ENCODE results near the gene POMT1. TPM values are rescaled to one million over a fixed set of nuclear protein-coding genes. Genes with fewer than 3 reads are reported as not detected.

The POMT1 gene
- total RNA-seq, 1 donor from 2014 or later = 29.8 TPM

DNA sequence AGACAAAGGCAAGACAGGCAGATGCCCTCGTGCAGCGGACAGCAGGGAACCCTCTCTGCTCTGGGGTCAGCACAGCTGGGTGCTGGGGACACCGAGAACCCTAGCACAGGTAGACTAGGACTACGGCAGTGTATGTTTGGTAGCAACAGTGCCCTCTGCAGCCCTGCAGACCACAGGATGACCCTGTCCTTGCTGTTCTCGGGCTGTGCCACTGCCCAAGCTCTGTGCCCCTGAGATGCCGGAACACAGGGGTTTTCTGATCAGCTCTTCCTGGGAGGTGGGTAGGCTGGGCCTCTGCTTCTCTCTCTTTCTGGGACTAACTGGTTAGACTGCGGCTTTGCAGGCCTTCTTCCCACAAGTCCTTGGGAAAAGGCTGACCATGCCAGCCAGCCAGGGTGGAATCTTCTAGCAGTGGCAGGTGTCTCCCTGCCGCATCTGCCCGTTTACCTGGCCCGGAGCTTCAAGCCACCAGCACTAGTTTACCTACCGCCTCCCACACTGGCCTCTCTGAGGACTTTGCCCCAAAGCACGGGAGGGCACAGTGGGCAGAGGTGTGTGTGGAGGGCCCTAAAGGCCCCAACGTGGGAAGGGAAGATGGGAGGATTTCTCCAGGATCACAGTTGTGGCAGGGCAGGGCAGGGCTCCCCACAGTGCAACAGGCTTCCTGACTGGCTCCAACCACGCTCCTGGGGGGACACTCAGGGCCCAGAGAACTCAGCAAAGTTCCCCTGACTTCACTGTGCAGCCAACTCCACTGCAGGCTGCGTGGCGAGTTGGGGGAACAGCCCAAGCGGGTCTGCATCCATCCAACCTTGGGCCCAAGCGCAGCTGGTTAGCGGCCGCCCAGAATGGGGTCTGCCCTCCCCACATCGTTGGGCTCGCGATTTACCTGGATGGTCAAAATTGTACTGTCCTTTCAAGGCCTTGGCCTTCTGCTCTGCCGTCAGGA is 27.2 kb downstream of the POMT1 start:
- no peak for ATAC-seq (ENCODE audit: low read depth)

GRCh38 chr9:131530546-131530919 is 27.8 kb downstream of the POMT1 start:
- peaks cover 22% of the 10 kb centered on the region for H3K4me1 Mint-ChIP-seq
- ATAC-seq (ENCODE audit: low read depth) (peak; percentile 14), DNase-seq (no peak)
- peaks cover 37% of the 10 kb centered on the region for H3K36me3 Mint-ChIP-seq (ENCODE audit: low read depth)
- H3K27ac Mint-ChIP-seq = no peak overlapping the region
- H3K27me3 Mint-ChIP-seq = no peaks in the 10 kb centered on the region
- ChIA-PET CTCF (no interaction called here), POLR2A (no interaction called here)
- intact Hi-C loops (cut with micrococcal nuclease) = loop anchor here (2.0 to 5.0 kb wide), 3 partner anchors 28 to 217 kb away; partner anchors contain the start of gene POMT1
- no peaks in the 10 kb centered on the region for H3K9me3 Mint-ChIP-seq
- peak overlapping the region; percentile 79 for H3K4me3 Mint-ChIP-seq
- TF ChIP-seq CTCF (IDR thresholded peaks at IDR 0.05) = no peak

More for the DNA sequence above, 27.2 kb downstream of the POMT1 start:
- H3K9me3 Mint-ChIP-seq = no peaks in the 10 kb centered on the region
- ChIA-PET CTCF (no interaction called here), POLR2A (no interaction called here)
- peaks cover 42% of the 10 kb centered on the region for H3K36me3 Mint-ChIP-seq (ENCODE audit: low read depth)
- H3K27me3 Mint-ChIP-seq = no peaks in the 10 kb centered on the region
- no peak overlapping the region for H3K27ac Mint-ChIP-seq
- H3K4me1 Mint-ChIP-seq = peaks cover 17% of the 10 kb centered on the region
- no peak for TF ChIP-seq CTCF (IDR thresholded peaks at IDR 0.05)
- intact Hi-C loops (cut with micrococcal nuclease) = loop anchor here (2.0 to 5.0 kb wide), 3 partner anchors 27 to 217 kb away; partner anchors contain the start of gene POMT1
- peak overlapping the region; percentile 79 for H3K4me3 Mint-ChIP-seq
- DNase-seq = no peak

DNA sequence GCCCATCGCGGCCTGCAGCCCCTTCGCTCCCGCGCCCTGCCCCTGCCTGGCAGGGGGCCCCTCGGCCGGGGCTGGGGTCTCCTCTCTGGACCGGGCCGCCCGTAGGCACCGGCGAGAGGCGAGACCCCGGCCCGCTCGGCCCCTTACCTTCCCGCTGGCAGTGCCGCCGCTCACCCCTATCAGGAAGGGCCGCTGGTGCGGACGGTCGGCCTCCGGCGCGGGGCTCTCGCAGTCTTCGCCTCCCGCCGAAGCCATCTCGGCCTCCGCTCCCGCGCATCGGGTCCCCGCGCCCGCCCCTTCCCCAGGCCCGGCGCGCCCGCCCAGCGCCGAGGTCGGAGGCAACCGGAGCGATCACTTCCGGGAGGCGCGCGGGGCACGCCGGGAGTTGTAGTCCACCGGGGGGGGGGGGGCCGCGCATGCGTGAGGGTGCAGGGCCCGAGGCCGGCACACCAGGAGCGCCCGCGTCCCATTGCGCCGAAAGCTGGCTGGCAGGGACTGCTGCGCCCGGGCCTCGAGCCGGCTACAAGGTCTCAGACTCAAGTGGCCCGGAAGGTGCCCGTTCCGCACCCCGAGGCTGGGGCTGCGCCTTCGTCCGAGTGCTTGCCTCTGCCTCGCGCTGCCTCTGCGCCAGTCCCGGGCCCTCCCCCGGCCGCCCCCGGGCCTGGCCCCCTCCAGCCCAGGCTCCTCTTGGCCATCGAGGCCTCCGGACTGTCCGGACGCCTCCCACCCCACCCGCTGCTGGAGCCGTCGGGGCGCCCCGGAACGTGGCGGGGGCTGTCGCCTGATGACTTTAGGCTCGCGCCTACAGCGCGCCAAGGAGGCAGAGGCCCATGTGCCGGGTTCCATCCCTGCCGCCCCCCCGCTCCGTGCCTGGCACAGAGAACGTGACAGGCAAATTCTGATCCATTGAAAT is 28.5 kb downstream of the POMT1 start, which contains the start of gene UCK1:
Gene UCK1 (minus strand): TSS at position 344 of the 913 bp plus-strand sequence. CDS start 89 bp downstream, at position 255.
- peak; percentile 88 for ATAC-seq (ENCODE audit: low read depth)
- no peak for TF ChIP-seq CTCF (IDR thresholded peaks at IDR 0.05)
- Mint-ChIP-seq H3K27ac (no peak within 1 kb of the TSS), H3K36me3 (ENCODE audit: low read depth) (peaks cover 30% of the 10 kb centered on the region), H3K27me3 (no peaks in the 10 kb centered on the region), H3K4me3 (peak within 1 kb of the TSS; percentile 79), H3K9me3 (no peaks in the 10 kb centered on the region), H3K4me1 (peaks cover 22% of the 10 kb centered on the region)
- intact Hi-C loops (cut with micrococcal nuclease) = loop anchor here (2.0 to 5.0 kb wide), 3 partner anchors 28 to 216 kb away; partner anchors contain the start of gene POMT1
- ChIA-PET POLR2A (interaction anchor here (0.6 kb wide), 1 partner anchor 36 kb away, joined by 3 read pairs; no protein-coding TSS in a partner anchor), CTCF (no interaction called here)
- DNase-seq = peak; percentile 73

GRCh38 chr9:131534721-131535237 is 32.1 kb downstream of the POMT1 start:
- DNase-seq = no peak
- TF ChIP-seq CTCF (IDR thresholded peaks at IDR 0.05) = no peak
- CTCF ChIA-PET = no interaction called here
- peaks cover 21% of the 10 kb centered on the region for H3K4me1 Mint-ChIP-seq
- H3K27me3 Mint-ChIP-seq = no peaks in the 10 kb centered on the region
- peak overlapping the region; percentile 29 for H3K4me3 Mint-ChIP-seq
- POLR2A ChIA-PET = interaction anchor here (0.6 to 1.0 kb wide), 3 partner anchors 117 to 279 kb away, joined by 3 read pairs; no protein-coding TSS in a partner anchor
- no peaks in the 10 kb centered on the region for H3K9me3 Mint-ChIP-seq
- intact Hi-C loops (cut with micrococcal nuclease) = loop anchor here (5.0 kb wide), 2 partner anchors 43 to 213 kb away; no protein-coding TSS in a partner anchor
- H3K27ac Mint-ChIP-seq = peak overlapping the region; percentile 30
- ATAC-seq (ENCODE audit: low read depth) = no peak
- H3K36me3 Mint-ChIP-seq (ENCODE audit: low read depth) = peaks cover 2% of the 10 kb centered on the region

Data from activated B cell treated with CpG ODN at 0.5 μM for 24 hours (primary cell).